Hematopoietic multipotent progenitor cell treated with erythropoietin and hydrocortisone succinate and interleukin-3 and kit ligand, for 17 days (in vitro differentiated cells): ENCODE data around the gene SLC17A1.
"Not testable (repeated sequence)": the region's sequence is repeated elsewhere in the genome, so short reads cannot be mapped to it uniquely, and the experiment has no call there.

Experiments used
- DNase-seq: peaks from one replicate; pipeline ENCODE4 v3.0.0-alpha.2; 2015; ENCODE audit warnings: low spot score

The SLC17A1 gene

DNA sequence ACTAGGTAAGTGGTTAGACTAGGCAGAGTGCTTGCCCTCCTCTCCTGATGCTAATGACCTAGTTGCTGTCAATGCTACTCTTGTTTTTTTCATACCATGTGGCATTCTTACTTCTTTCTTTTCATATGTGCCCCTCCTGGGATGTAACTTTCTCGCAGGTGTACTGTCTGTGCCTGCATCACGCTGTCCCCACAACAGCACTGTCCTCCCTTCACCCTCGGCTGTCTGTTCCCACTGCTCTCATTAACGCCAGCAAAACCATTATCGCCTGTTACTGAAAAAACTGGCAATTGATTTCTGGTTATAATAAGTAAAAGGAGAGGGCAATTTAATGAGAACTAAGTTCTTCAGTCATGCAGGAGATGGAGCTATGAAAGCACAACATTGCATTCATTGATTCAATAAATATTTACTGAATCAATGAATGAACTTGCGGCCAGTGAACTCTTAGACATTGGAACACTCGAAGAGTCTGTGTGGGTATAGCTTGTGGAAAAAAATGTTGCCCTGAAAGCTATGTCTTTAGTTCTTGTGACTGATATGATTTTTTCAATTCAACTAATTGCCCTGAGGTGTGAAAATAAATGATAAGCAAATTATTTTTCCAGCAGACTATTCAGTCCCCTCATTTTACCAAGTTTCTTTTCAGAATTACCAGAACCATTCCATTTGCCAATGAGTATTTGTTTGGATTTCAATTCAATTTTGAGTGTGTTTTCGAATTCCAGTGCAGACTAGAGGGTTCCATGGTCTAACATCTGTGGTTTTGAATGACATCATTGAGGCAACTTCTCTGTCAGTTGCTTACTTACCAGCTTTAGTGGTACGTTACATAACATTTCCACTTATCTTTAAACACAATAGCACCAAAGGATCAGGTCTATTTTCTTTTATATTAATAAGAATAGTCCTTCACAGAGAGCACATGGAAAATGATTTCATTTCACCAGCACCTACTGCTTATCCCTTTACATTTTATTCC, 75.2 kb downstream of the SLC17A1 start:
- DNase-seq: no peak

GRCh38 chr6:25755483-25755882, 76.4 kb downstream of the SLC17A1 start:
- DNase-seq: no peak

DNA sequence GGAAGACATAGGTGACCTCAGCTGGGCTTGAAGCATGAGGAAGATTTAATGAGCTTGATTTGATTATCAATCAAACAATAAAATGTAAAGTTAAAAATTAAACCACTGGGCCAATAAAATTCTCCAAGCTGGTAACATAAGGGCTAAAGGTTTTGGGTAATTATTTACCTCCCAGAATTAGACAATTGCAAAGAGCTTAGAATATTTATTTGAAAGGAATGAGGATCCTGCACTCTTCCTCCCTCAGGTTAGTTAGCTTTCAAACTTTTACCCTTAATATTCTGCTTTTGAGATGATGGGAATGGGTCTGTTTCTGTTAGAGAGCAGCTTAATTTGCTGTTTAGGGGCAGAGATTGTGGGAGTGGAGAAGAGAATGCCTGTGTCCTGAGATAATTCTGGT, 77.3 kb downstream of the SLC17A1 start, which contains the start of gene SLC17A4:
SLC17A4 (plus strand) TSS at position 208 of the 400 bp plus-strand sequence. CDS start 7,221 bp downstream, outside the sequence.
- DNase-seq: no peak

- DNase-seq: no peak
Measured at GRCh38 chr6:25753079-25753478, 78.8 kb downstream of the SLC17A1 start.

- no peak for DNase-seq
Measured at GRCh38 chr6:25750906-25751305, 80.9 kb downstream of the SLC17A1 start.

DNA sequence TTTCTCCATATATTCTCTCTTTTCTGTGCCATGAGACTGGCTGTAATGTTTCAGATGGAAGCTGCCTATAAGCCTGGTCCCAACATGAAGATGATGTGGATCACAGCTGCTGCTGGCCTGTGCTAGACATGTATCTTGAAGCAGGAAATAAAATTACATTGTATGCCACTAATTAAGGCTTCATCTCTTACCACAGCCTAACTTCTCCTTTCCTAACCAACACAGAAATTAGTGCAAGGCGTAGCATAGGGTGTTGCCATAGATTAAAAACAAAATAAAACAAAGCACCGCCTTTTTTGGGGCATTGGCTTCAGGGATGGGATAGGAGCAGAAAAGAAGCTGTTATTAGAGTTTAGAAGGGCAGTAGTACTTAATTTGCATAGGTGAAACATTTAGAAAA, 82.0 kb downstream of the SLC17A1 start:
- DNase-seq: no peak

- DNase-seq: not testable (repeated sequence)
Measured at GRCh38 chr6:25748601-25749517, 83.0 kb downstream of the SLC17A1 start.

DNA sequence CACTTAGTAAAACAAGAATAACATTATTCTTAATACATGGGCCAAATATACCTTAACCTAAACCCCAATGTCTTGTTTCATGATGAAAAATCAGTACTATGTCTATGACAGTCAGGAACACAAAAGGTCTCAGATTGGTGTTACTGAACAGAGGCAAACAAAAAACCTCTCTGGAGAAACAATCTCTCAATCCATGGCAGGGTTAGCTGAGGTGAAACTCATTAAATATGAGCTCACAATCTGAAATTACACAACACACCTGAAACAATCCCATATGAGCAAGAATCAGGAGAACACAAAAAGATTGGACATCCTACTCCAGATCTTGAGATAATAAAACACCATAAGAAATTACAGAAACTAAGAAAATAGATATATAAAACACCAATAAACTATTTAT, 83.8 kb downstream of the SLC17A1 start:
- DNase-seq: no peak

DNA sequence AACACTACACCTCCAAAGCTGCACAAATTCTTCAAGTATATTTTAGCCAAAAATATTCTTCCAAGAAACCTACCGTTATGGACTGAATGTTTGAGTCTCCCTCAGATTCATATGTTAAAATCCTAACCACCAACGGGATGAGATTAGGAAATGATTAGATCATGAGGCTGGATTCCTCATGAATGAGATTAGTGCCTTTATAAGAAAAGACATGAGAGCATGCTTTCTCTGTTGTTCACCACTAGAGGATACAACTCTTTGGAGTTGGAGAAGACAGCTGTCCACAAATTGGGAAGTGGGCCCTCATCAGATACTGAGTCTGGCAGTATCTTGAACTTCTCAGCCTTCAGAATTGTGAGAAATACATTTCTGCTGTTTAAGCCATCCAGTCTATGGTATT, 84.4 kb downstream of the SLC17A1 start:
- no peak for DNase-seq

GRCh38 chr6:25746968-25747367, 84.9 kb downstream of the SLC17A1 start:
- DNase-seq: no peak

GRCh38 chr6:25745836-25746235, 86.0 kb downstream of the SLC17A1 start:
- no peak for DNase-seq

- no peak for DNase-seq
Measured at GRCh38 chr6:25743868-25744267, 88.0 kb downstream of the SLC17A1 start.

- no peak for DNase-seq
Measured at GRCh38 chr6:25735261-25735660, 96.6 kb downstream of the SLC17A1 start.
